GM12878 (cell line): ENCODE results near the gene PRTN3. TPM values are rescaled to one million over a fixed set of nuclear protein-coding genes. Genes with fewer than 3 reads are reported as not detected.

ENCODE experiments used
- ATAC-seq: fragments of 200-7000 bp; cut with Tn5 transposase; 3 replicates; pipeline ENCODE4 v1.9.1; 2020; ENCODE audit warnings: mild to moderate bottlenecking, moderate library complexity
- BruUV-seq: library from RNA; stranded (reverse); fragments of 400-500 nt; replicated peaks from 2 replicates; lab custom pipeline; 2021; lab: Mats Ljungman, UMichigan
- CTCF ChIA-PET: fragments of 300-600 bp; sonication (Branson Sonifier 250); formaldehyde crosslinking; extraction: SDS; loops from one replicate; lab custom pipeline; 2021; ENCODE audit warnings: inconsistent platforms; lab: Yijun Ruan, JAX
- POLR2A ChIA-PET: fragments of 350-600 bp; formaldehyde crosslinking; extraction: SDS; loops from one replicate; lab custom pipeline; 2021; ENCODE audit warnings: inconsistent platforms; lab: Charles Lee
- RAD21 ChIA-PET: fragments of 300-600 bp; sonication (Branson Sonifier 250); formaldehyde crosslinking; loops from one replicate; lab custom pipeline; 2023; ENCODE audit warnings: antibody characterized with exemption; ENCODE audit not compliant: unreplicated experiment; lab: Charles Lee
- SMC1A ChIA-PET: fragments of 300-600 bp; sonication (Branson Sonifier 250); formaldehyde crosslinking; loops from one replicate; lab custom pipeline; 2023; ENCODE audit not compliant: unreplicated experiment, uncharacterized antibody; lab: Charles Lee
- DNase-seq: peaks from one replicate; pipeline ENCODE4 v3.0.0-alpha.2; 2011; ENCODE audit warnings: low read depth, low spot score
- FAIRE-seq: peaks from 3 replicates; lab custom pipeline; 2011; peaks lifted over from hg19 to GRCh38; lab: Jason Lieb, UNC
- H2AFZ ChIP-seq: 2 replicates; pipeline ENCODE4 v1.6.0; 2011; ENCODE audit warnings: low read depth, low read length, control low read depth; ENCODE audit not compliant: control insufficient read depth
- H3K27ac ChIP-seq: 2 replicates; pipeline ENCODE4 v1.5.1; 2011; ENCODE audit warnings: control low read depth; ENCODE audit not compliant: control insufficient read depth, insufficient read depth
- H3K27me3 ChIP-seq, 2 experiments: replicated peaks in 1 of 2; 2 replicates each; pipeline versions ENCODE4 v1.6.0 to v1.6.1; 2011; ENCODE audit warnings: low read length in 1 of 2; ENCODE audit not compliant: control insufficient read depth in 2 of 2, insufficient read depth in 2 of 2
- H3K36me3 ChIP-seq, 2 experiments: 2 replicates each; pipeline ENCODE4 v1.5.1; 2011; ENCODE audit warnings: low read length in 1 of 2; ENCODE audit not compliant: control insufficient read depth in 2 of 2, insufficient read depth in 2 of 2
- H3K4me1 ChIP-seq: 2 replicates; pipeline ENCODE4 v1.6.1; 2011; ENCODE audit warnings: mild to moderate bottlenecking, low read length, moderate library complexity, mixed read lengths; ENCODE audit not compliant: control insufficient read depth, insufficient read depth
- H3K4me2 ChIP-seq: 2 replicates; pipeline ENCODE4 v1.6.0; 2011; ENCODE audit warnings: control low read depth; ENCODE audit not compliant: control insufficient read depth, insufficient read depth
- H3K4me3 ChIP-seq: fragments of 200-600 bp; sonication (generic); 2 replicates; pipeline ENCODE4 v1.5.1; 2016
- H3K79me2 ChIP-seq: 2 replicates; pipeline ENCODE4 v1.6.0; 2011; ENCODE audit warnings: low read length; ENCODE audit not compliant: control insufficient read depth, insufficient read depth
- H3K9ac ChIP-seq: 2 replicates; pipeline ENCODE4 v1.8.0; 2011; ENCODE audit warnings: low read length, control low read depth, mixed read lengths; ENCODE audit not compliant: control insufficient read depth, insufficient read depth
- H3K9me3 ChIP-seq: replicated peaks from 3 replicates; pipeline ENCODE4 v1.5.1; 2011; ENCODE audit warnings: mild to moderate bottlenecking, low read length; ENCODE audit not compliant: control insufficient read depth, insufficient read depth
- H4K20me1 ChIP-seq: 2 replicates; pipeline ENCODE4 v1.6.0; 2011; ENCODE audit not compliant: control insufficient read depth, insufficient read depth
- POLR2AphosphoS5 ChIP-seq: IDR thresholded peaks from 2 replicates; pipeline ENCODE4 v1.6.1; 2011; ENCODE audit warnings: mild to moderate bottlenecking, low read length, inconsistent platforms
- RAD21 ChIP-seq: IDR thresholded peaks from 2 replicates; pipeline ENCODE4 v1.6.1; 2011; ENCODE audit warnings: mild to moderate bottlenecking, low read depth, low read length, moderate library complexity; ENCODE audit not compliant: insufficient read depth
- SIN3A ChIP-seq: IDR thresholded peaks from 2 replicates; pipeline ENCODE4 v1.6.1; 2012; ENCODE audit warnings: low read depth, low read length, improper control_type of control experiment
- WGBS: methylation state at CpG from one replicate; pipeline ENCODE4 v1.1.6; 2016; ENCODE audit warnings: low lambda C conversion rate; ENCODE audit not compliant: insufficient replicate concordance, insufficient coverage; ENCODE audit errors: missing lambda C conversion rate; 5-methylcytosine and 5-hydroxymethylcytosine counted together
- in situ Hi-C: fragments of 300-500 bp; cut with MboI; formaldehyde crosslinking; loops from 9 replicates; pipeline ENCODE4 v1.14.3; 2018; ENCODE audit warnings: mixed read lengths
- intact Hi-C: fragments of 100-400 bp; cut with micrococcal nuclease; formaldehyde crosslinking; loops from one replicate; pipeline ENCODE4 v1.14.2; 2022; ENCODE audit not compliant: unreplicated experiment
- polyA plus RNA-seq, 11 experiments: library from polyadenylated mRNA; depleted of rRNA in 4 of 11; unstranded in 6 of 11; stranded (reverse) in 5 of 11; fragments of >200 nt; fragmentation: Nextera tagmentation in 4 of 11; fragmentation: Illumina TruSeq in 1 of 11; extraction: Ambion mirVana in 4 of 11; extraction: Trizol in 1 of 11; gene quantifications; 1 replicate in 1 of 11; 2 replicates in 10 of 11; pipeline versions ENCODE4 v1.2.1 to v1.2.3, GENCODE V29; 2011 to 2016; ENCODE audit warnings: inconsistent platforms in 2 of 11, missing spikeins in 2 of 11, low read depth in 1 of 11
- total RNA-seq, 4 experiments: library from RNA; depleted of rRNA in 3 of 4; stranded (reverse); fragments of >200 nt in 3 of 4; fragmentation: Illumina TruSeq in 1 of 4; extraction: Trizol in 1 of 4; gene quantifications; 2 replicates each; pipeline versions ENCODE4 v1.2.1 to v1.2.3, GENCODE V29; 2013 to 2021
- TF ChIP-seq, protein P1 (sequence below): fragments of 450-650 bp; conservative IDR thresholded peaks from 2 replicates; pipeline ENCODE4 v1.6.1; 2017; ENCODE audit warnings: mild to moderate bottlenecking, moderate library complexity
- TF ChIP-seq, protein P2 (sequence below): IDR thresholded peaks from 2 replicates; pipeline ENCODE4 v1.6.1; 2012; ENCODE audit warnings: low read depth, low read length, improper control_type of control experiment

Gene PRTN3
- total and polyA plus RNA-seq, 10 of the 15 experiments (the other 5 are each of a cell fraction or from before 2014, with no cell fraction given): 0.08 TPM; not detected in 9

DNA sequence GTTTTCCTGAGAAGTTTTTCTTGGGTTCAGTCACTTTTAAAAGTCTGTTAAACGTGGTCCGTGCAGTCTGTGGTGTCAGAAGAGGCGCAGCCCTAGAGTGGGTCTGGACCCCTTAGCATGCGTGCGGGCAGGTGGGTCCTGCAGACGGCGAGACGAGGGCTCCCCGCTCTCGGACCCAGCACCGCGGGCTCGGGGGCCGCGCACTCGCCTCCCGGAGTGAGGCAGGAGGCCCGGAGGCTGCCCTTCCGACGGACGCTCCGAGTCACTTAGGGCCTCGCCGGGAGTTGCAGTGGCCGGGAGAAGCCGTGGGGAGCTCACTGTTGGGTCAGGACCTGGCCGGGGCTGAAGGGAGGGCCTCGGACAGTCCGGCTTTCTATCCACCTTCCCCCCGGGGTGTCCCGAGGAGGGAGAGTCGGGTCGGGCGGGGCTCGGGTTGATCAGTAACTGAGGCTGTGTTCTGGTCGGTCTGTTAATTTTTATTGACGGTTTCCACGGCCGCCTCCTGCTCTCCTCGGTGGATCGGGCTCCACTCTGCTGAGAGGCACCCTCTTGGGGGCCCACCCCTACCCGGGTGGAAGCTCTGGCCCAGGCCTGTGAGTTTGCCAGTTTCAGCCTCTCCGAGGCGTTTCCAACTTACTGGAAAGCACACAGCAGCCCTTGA, 42.3 kb upstream of the PRTN3 start:
- intact Hi-C loops: no loop called here
- ChIA-PET CTCF (no interaction called here), RAD21 (interaction anchor here (0.6 to 1.0 kb wide), 2 partner anchors 65 to 229 kb away, joined by 3 read pairs; no protein-coding TSS in a partner anchor), SMC1A (no interaction called here), POLR2A (interaction anchor here (0.6 kb wide), 1 partner anchor 75 kb away, joined by 4 read pairs; no protein-coding TSS in a partner anchor)
- DNase-seq (no peak), ATAC-seq (no peak), FAIRE-seq (no peak)
- Histone ChIP-seq H3K79me2 (peaks cover 59% of the 10 kb centered on the region), H3K27ac (peak overlapping the region; percentile 90), H3K4me2 (peak overlapping the region; percentile 85), H3K9ac (peak overlapping the region; percentile 98), H3K4me1 (peaks cover 7% of the 10 kb centered on the region; the same call in 1 of the 2 replicates), H3K27me3 (no peaks in the 10 kb centered on the region), H4K20me1 (peaks cover 36% of the 10 kb centered on the region), H3K4me3 (peak overlapping the region; percentile 92), H3K9me3 (no peaks in the 10 kb centered on the region), H3K36me3 (peaks cover 13 to 34% of the 10 kb centered on the region in 2 experiments; a peak in 3 of 4 replicates), H2AFZ (no peak overlapping the region)
- in situ Hi-C loops: no loop called here
- no peak for TF ChIP-seq RAD21
- TF ChIP-seq, protein P1, sequence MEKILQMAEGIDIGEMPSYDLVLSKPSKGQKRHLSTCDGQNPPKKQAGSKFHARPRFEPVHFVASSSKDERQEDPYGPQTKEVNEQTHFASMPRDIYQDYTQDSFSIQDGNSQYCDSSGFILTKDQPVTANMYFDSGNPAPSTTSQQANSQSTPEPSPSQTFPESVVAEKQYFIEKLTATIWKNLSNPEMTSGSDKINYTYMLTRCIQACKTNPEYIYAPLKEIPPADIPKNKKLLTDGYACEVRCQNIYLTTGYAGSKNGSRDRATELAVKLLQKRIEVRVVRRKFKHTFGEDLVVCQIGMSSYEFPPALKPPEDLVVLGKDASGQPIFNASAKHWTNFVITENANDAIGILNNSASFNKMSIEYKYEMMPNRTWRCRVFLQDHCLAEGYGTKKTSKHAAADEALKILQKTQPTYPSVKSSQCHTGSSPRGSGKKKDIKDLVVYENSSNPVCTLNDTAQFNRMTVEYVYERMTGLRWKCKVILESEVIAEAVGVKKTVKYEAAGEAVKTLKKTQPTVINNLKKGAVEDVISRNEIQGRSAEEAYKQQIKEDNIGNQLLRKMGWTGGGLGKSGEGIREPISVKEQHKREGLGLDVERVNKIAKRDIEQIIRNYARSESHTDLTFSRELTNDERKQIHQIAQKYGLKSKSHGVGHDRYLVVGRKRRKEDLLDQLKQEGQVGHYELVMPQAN: 0 out of 2 replicates have a peak, but pooled peaks have one; percentile 9
- TF ChIP-seq, protein P2, sequence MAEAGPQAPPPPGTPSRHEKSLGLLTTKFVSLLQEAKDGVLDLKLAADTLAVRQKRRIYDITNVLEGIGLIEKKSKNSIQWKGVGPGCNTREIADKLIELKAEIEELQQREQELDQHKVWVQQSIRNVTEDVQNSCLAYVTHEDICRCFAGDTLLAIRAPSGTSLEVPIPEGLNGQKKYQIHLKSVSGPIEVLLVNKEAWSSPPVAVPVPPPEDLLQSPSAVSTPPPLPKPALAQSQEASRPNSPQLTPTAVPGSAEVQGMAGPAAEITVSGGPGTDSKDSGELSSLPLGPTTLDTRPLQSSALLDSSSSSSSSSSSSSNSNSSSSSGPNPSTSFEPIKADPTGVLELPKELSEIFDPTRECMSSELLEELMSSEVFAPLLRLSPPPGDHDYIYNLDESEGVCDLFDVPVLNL: no peak
- peak; percentile 19; the same call in 1 of the 2 replicates for TF ChIP-seq POLR2AphosphoS5
- TF ChIP-seq SIN3A: peak; percentile 4; the same call in 1 of the 2 replicates
- BruUV-seq: no TSS peak
- 2% methylated on average over 39 of the region's 44 CpGs for WGBS
